Measurements from ENCODE around the gene SDHAF2.
"Not testable (repeated sequence)": the region's sequence is repeated elsewhere in the genome, so short reads cannot be mapped to it uniquely, and the experiment has no call there.

DNA sequence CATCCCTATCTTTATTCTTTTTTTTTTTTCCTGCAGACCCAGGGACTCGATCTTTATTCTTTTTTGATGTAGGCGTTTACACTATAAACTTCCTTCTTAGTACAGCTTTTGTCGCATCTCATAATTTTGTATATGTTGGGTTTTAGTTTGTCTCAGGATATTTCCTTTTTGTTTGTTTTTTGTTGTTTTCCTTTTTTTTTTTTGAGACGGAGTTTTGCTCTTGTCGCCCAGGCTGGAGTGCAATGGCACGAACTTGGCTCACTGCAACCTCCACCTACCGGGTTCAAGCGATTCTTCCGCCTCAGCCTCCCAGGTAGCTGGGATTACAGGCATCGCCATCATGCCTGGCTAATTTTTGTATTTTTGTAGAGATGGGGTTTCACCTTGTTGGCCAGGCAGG, 915 bp downstream of the SDHAF2 start:
- TF ChIP-seq, protein P1, sequence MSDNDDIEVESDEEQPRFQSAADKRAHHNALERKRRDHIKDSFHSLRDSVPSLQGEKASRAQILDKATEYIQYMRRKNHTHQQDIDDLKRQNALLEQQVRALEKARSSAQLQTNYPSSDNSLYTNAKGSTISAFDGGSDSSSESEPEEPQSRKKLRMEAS (CRISPR knock-in tag; IDR thresholded peaks at IDR 0.05) = not testable (repeated sequence)
- not testable (repeated sequence) for TF ChIP-seq SMAD1 (IDR thresholded peaks at IDR 0.05; ENCODE audit: low read depth, low read length, partially characterized antibody); BRF1 (IDR thresholded peaks at IDR 0.05; ENCODE audit: borderline replicate concordance, extremely low read depth, insufficient read length); SETDB1 (IDR thresholded peaks at IDR 0.05; ENCODE audit: low read length); SREBF2 (CRISPR knock-in tag; IDR thresholded peaks at IDR 0.05); PML (IDR thresholded peaks at IDR 0.05; ENCODE audit: low read length)
- TF ChIP-seq, protein P2, sequence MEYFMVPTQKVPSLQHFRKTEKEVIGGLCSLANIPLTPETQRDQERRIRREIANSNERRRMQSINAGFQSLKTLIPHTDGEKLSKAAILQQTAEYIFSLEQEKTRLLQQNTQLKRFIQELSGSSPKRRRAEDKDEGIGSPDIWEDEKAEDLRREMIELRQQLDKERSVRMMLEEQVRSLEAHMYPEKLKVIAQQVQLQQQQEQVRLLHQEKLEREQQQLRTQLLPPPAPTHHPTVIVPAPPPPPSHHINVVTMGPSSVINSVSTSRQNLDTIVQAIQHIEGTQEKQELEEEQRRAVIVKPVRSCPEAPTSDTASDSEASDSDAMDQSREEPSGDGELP (CRISPR knock-in tag; IDR thresholded peaks at IDR 0.05; ENCODE audit: borderline replicate concordance) = not testable (repeated sequence)
